Stimulated activated CD8-positive, alpha-beta memory T cell treated with anti-CD3 and anti-CD28 coated beads, Interleukin-12 subunit alpha, Interleukin-12 subunit beta, amount 100 ng/mL, for 24 hours (primary cell): ENCODE measurements around the gene CNOT4.
"Not testable (repeated sequence)": the region's sequence is repeated elsewhere in the genome, so short reads cannot be mapped to it uniquely, and the experiment has no call there.

Experiments
- DNase-seq: peaks from one replicate; pipeline ENCODE4 v3.0.0-alpha.2; 2020; ENCODE audit errors: extremely low read depth

Gene CNOT4

GRCh38 chr7:135327458-135327857 is 182.4 kb downstream of the CNOT4 start:
- no peak for DNase-seq

- no peak for DNase-seq
These were observed 183.1 kb downstream of the CNOT4 start for GRCh38 chr7:135326636-135327280.

GRCh38 chr7:135322571-135323340 is 187.1 kb downstream of the CNOT4 start:
- no peak for DNase-seq

- DNase-seq, result no peak
These were observed 188.3 kb downstream of the CNOT4 start for GRCh38 chr7:135321556-135321955.

GRCh38 chr7:135320953-135321352 is 188.9 kb downstream of the CNOT4 start:
- DNase-seq, result not testable (repeated sequence)

- DNase-seq, result no peak
These were observed 189.6 kb downstream of the CNOT4 start for GRCh38 chr7:135320268-135320667.

GRCh38 chr7:135317676-135318325 is 192.1 kb downstream of the CNOT4 start:
- no peak for DNase-seq

GRCh38 chr7:135316648-135317313 is 193.1 kb downstream of the CNOT4 start:
- no peak for DNase-seq

GRCh38 chr7:135313971-135314370 is 195.9 kb downstream of the CNOT4 start:
- DNase-seq, result no peak
